NT2/D1 (cell line): Measurements from ENCODE around the gene DBX2.
"Not testable (repeated sequence)": the region's sequence is repeated elsewhere in the genome, so short reads cannot be mapped to it uniquely, and the experiment has no call there.

Experiments used
- SUZ12 ChIP-seq: IDR thresholded peaks from 2 replicates; pipeline ENCODE4 v1.6.1; 2011; ENCODE audit not compliant: insufficient read length, insufficient read depth; ENCODE audit errors: extremely low read depth
- YY1 ChIP-seq: IDR thresholded peaks from 2 replicates; pipeline ENCODE4 v1.6.1; 2011; ENCODE audit not compliant: insufficient read length, insufficient read depth

DNA sequence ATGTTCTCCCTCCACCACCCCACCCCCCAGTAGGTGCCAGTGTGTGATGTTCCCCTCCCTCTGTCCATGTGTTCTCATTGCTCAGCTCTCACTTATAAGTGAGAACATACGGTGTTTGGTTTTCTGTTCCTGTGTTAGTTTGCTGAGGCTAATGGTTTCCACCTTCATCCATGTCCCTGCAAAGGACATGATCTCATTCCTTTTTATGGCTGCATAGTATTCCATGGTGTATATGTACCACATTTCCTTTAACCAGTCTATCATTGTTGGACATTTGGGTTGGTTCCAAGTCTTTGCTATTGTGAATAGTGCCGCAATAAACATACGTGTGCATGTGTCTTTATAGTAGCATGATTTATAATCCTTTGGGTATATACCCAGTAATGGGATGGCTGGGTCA, 33.3 kb upstream of the DBX2 start:
- not testable (repeated sequence) for TF ChIP-seq YY1, SUZ12
